CD4-positive, CD25-positive, alpha-beta regulatory T cell (primary cell): ENCODE results near the gene STK35. TPM values are rescaled to one million over a fixed set of nuclear protein-coding genes. Genes with fewer than 3 reads are reported as not detected.
A peak's percentile ranks its signal among the peaks of the same experiment; 100 is the strongest.

Source experiments
- ATAC-seq, 2 donors: fragments of 150-1000 bp; cut with Tn5 transposase; one replicate each; pipeline ENCODE4 v1.10.0; 2021; ENCODE audit warnings: low read depth in 2 of 2, moderate number of reproducible peaks in 2 of 2, moderate library complexity in 1 of 2
- DNase-seq, 3 donors: peaks; one replicate each; pipeline versions ENCODE4 v3.0.0 to v3.0.0-alpha.2; 2012 to 2022; ENCODE audit warnings: mixed read lengths in 1 of 3
- H3K27ac ChIP-seq: one replicate; pipeline ENCODE4 v1.7.0; 2013; ENCODE audit warnings: mild to moderate bottlenecking, low read length; ENCODE audit not compliant: insufficient read depth, poor library complexity, severe bottlenecking
- H3K27me3 ChIP-seq: one replicate; pipeline ENCODE4 v1.7.0; 2013; ENCODE audit warnings: low read length; ENCODE audit not compliant: control insufficient read depth, insufficient read depth
- H3K36me3 ChIP-seq: one replicate; pipeline ENCODE4 v1.7.0; 2013; ENCODE audit warnings: mild to moderate bottlenecking, low read length, moderate library complexity; ENCODE audit not compliant: control insufficient read depth, insufficient read depth
- H3K4me1 ChIP-seq: 2 replicates; pipeline ENCODE4 v1.7.0; 2013; ENCODE audit warnings: mild to moderate bottlenecking, low read length; ENCODE audit not compliant: insufficient read depth, control insufficient read depth, poor library complexity, severe bottlenecking
- H3K4me3 ChIP-seq: one replicate; pipeline ENCODE4 v1.7.0; 2013; ENCODE audit warnings: low read depth, mild to moderate bottlenecking, low read length, moderate library complexity
- H3K9me3 ChIP-seq, 2 experiments: 1 replicate in 1 of 2; 2 replicates in 1 of 2; pipeline ENCODE4 v1.7.0; 2013; ENCODE audit warnings: low read length in 2 of 2, mild to moderate bottlenecking in 1 of 2, moderate library complexity in 1 of 2; ENCODE audit not compliant: control insufficient read depth in 2 of 2
- H3K27ac Mint-ChIP-seq, 3 donors: one replicate each; pipeline ENCODE4 v1.8.0; 2020 to 2022; ENCODE audit warnings: mild to moderate bottlenecking in 3 of 3, mixed read lengths in 3 of 3, moderate library complexity in 2 of 3
- H3K27me3 Mint-ChIP-seq: one replicate; pipeline ENCODE4 v1.8.0; 2022; ENCODE audit warnings: mild to moderate bottlenecking, mixed read lengths
- H3K36me3 Mint-ChIP-seq: one replicate; pipeline ENCODE4 v1.8.0; 2020; ENCODE audit warnings: mixed read lengths
- H3K4me1 Mint-ChIP-seq, 4 donors: one replicate each; pipeline ENCODE4 v1.8.0; 2020 to 2022; ENCODE audit warnings: mixed read lengths in 4 of 4, mild to moderate bottlenecking in 1 of 4
- H3K4me3 Mint-ChIP-seq, 4 donors: one replicate each; pipeline ENCODE4 v1.8.0; 2020 to 2022; ENCODE audit warnings: mild to moderate bottlenecking in 4 of 4, mixed read lengths in 4 of 4, moderate library complexity in 3 of 4
- H3K9me3 Mint-ChIP-seq, 7 donors: one replicate each; pipeline ENCODE4 v1.8.0; 2020 to 2022; ENCODE audit warnings: mixed read lengths in 7 of 7, mild to moderate bottlenecking in 3 of 7, moderate library complexity in 2 of 7
- polyA plus RNA-seq, 4 donors: library from polyadenylated mRNA; unstranded; fragments of 300-500 nt; fragmentation: Illumina TruSeq; gene quantifications; one replicate each; pipeline ENCODE4 v1.2.3, GENCODE V29; 2021
- total RNA-seq: library from RNA; stranded (reverse); gene quantifications from one replicate; pipeline ENCODE4 v1.2.3, GENCODE V29; 2022

STK35 gene
- total and polyA plus RNA-seq, 5 donors from 2014 or later = 5.1 to 15.7 (median 7.6) TPM

- peaks cover 11 to 73% (median 49%) of the 10 kb centered on the region in 4 donors for H3K4me1 Mint-ChIP-seq
- no peak overlapping the region for H3K4me3 Mint-ChIP-seq
- peaks cover 10% of the 10 kb centered on the region for H3K36me3 ChIP-seq
- no peaks in the 10 kb centered on the region for H3K27me3 Mint-ChIP-seq
- H3K36me3 Mint-ChIP-seq = peaks cover 12% of the 10 kb centered on the region
- H3K27ac Mint-ChIP-seq = no peak overlapping the region
- H3K9me3 ChIP-seq = no peaks in the 10 kb centered on the region
- DNase-seq (no peak), ATAC-seq (no peak)
- H3K9me3 Mint-ChIP-seq = no peaks in the 10 kb centered on the region
- H3K4me1 ChIP-seq = no peaks in the 10 kb centered on the region
- no peaks in the 10 kb centered on the region for H3K27me3 ChIP-seq
- no peak overlapping the region for H3K27ac ChIP-seq
- H3K4me3 ChIP-seq = no peak overlapping the region
Measured at GRCh38 chr20:2130683-2131082, 29.1 kb downstream of the STK35 start.

GRCh38 chr20:2131366-2131765, 29.7 kb downstream of the STK35 start:
- no peak overlapping the region for H3K27ac ChIP-seq
- Mint-ChIP-seq H3K27ac (no peak overlapping the region), H3K36me3 (peaks cover 14% of the 10 kb centered on the region), H3K9me3 (no peaks in the 10 kb centered on the region), H3K27me3 (no peaks in the 10 kb centered on the region), H3K4me3 (no peak overlapping the region), H3K4me1 (peaks cover 11 to 72% (median 44%) of the 10 kb centered on the region in 4 donors)
- peaks cover 10% of the 10 kb centered on the region for H3K36me3 ChIP-seq
- DNase-seq (no peak), ATAC-seq (no peak)
- no peaks in the 10 kb centered on the region for H3K27me3 ChIP-seq
- no peaks in the 10 kb centered on the region for H3K9me3 ChIP-seq
- H3K4me1 ChIP-seq = no peaks in the 10 kb centered on the region
- no peak overlapping the region for H3K4me3 ChIP-seq

GRCh38 chr20:2132461-2132901, 30.9 kb downstream of the STK35 start:
- ATAC-seq (no peak), DNase-seq (no peak)
- Histone ChIP-seq H3K4me1 (no peaks in the 10 kb centered on the region), H3K4me3 (no peak overlapping the region), H3K27ac (no peak overlapping the region), H3K9me3 (no peaks in the 10 kb centered on the region), H3K27me3 (no peaks in the 10 kb centered on the region), H3K36me3 (peaks cover 10% of the 10 kb centered on the region)
- Mint-ChIP-seq H3K4me1 (peaks cover 11 to 72% (median 42%) of the 10 kb centered on the region in 4 donors), H3K27me3 (no peaks in the 10 kb centered on the region), H3K9me3 (no peaks in the 10 kb centered on the region), H3K4me3 (no peak overlapping the region), H3K27ac (peak overlapping the region in 1 of 3 donors; percentile 23), H3K36me3 (peaks cover 18% of the 10 kb centered on the region)

GRCh38 chr20:2133318-2134183, 31.9 kb downstream of the STK35 start:
- Mint-ChIP-seq H3K36me3 (peaks cover 16% of the 10 kb centered on the region), H3K27me3 (no peaks in the 10 kb centered on the region), H3K4me3 (no peak overlapping the region), H3K9me3 (no peaks in the 10 kb centered on the region), H3K4me1 (peaks cover 11 to 72% (median 42%) of the 10 kb centered on the region in 4 donors), H3K27ac (peak overlapping the region in 2 of 3 donors; percentile 56 to 59)
- no peak for ATAC-seq
- H3K36me3 ChIP-seq = peaks cover 3% of the 10 kb centered on the region
- no peak for DNase-seq
- H3K27me3 ChIP-seq = no peaks in the 10 kb centered on the region
- H3K27ac ChIP-seq = no peak overlapping the region
- H3K4me3 ChIP-seq = no peak overlapping the region
- no peaks in the 10 kb centered on the region for H3K9me3 ChIP-seq
- H3K4me1 ChIP-seq = no peaks in the 10 kb centered on the region

GRCh38 chr20:2135013-2135412, 33.4 kb downstream of the STK35 start:
- peaks cover 5 to 65% (median 40%) of the 10 kb centered on the region in 4 donors for H3K4me1 Mint-ChIP-seq
- ATAC-seq (no peak), DNase-seq (no peak)
- peaks cover 3% of the 10 kb centered on the region for H3K36me3 ChIP-seq
- no peaks in the 10 kb centered on the region for H3K4me1 ChIP-seq
- H3K36me3 Mint-ChIP-seq = peaks cover 11% of the 10 kb centered on the region
- H3K4me3 ChIP-seq = no peak overlapping the region
- no peaks in the 10 kb centered on the region for H3K9me3 Mint-ChIP-seq
- no peak overlapping the region for H3K4me3 Mint-ChIP-seq
- H3K27ac Mint-ChIP-seq = no peak overlapping the region
- H3K27me3 Mint-ChIP-seq = no peaks in the 10 kb centered on the region
- no peaks in the 10 kb centered on the region for H3K27me3 ChIP-seq
- no peak overlapping the region for H3K27ac ChIP-seq
- no peaks in the 10 kb centered on the region for H3K9me3 ChIP-seq

- no peak overlapping the region for H3K4me3 ChIP-seq
- H3K9me3 Mint-ChIP-seq = no peaks in the 10 kb centered on the region
- H3K27me3 Mint-ChIP-seq = no peaks in the 10 kb centered on the region
- H3K9me3 ChIP-seq = no peaks in the 10 kb centered on the region
- DNase-seq (no peak), ATAC-seq (no peak)
- peaks cover 3% of the 10 kb centered on the region for H3K36me3 ChIP-seq
- no peaks in the 10 kb centered on the region for H3K27me3 ChIP-seq
- peaks cover 11% of the 10 kb centered on the region for H3K36me3 Mint-ChIP-seq
- H3K4me3 Mint-ChIP-seq = no peak overlapping the region
- H3K4me1 ChIP-seq = no peaks in the 10 kb centered on the region
- peaks cover 0 to 60% (median 32%) of the 10 kb centered on the region in 4 donors for H3K4me1 Mint-ChIP-seq
- peak overlapping the region in 2 of 3 donors; percentile 28 to 55 for H3K27ac Mint-ChIP-seq
- no peak overlapping the region for H3K27ac ChIP-seq
Measured at GRCh38 chr20:2136275-2136674, 34.6 kb downstream of the STK35 start.

- Mint-ChIP-seq H3K4me1 (peaks cover 0 to 53% (median 29%) of the 10 kb centered on the region in 4 donors), H3K4me3 (no peak overlapping the region), H3K27me3 (no peaks in the 10 kb centered on the region), H3K27ac (peak overlapping the region in 1 of 3 donors; percentile 10), H3K9me3 (no peaks in the 10 kb centered on the region), H3K36me3 (peaks cover 11% of the 10 kb centered on the region)
- DNase-seq (no peak), ATAC-seq (no peak)
- peaks cover 3% of the 10 kb centered on the region for H3K36me3 ChIP-seq
- H3K4me3 ChIP-seq = no peak overlapping the region
- no peaks in the 10 kb centered on the region for H3K27me3 ChIP-seq
- H3K4me1 ChIP-seq = no peaks in the 10 kb centered on the region
- H3K9me3 ChIP-seq = no peaks in the 10 kb centered on the region
- no peak overlapping the region for H3K27ac ChIP-seq
Measured at GRCh38 chr20:2137552-2138201, 36.0 kb downstream of the STK35 start.
